Lower leg skin (tissue), 4 donors: Measurements from ENCODE around the gene CCL2. TPM values are rescaled to one million over a fixed set of nuclear protein-coding genes. Genes with fewer than 3 reads are reported as not detected.
"Not testable (repeated sequence)": the region's sequence is repeated elsewhere in the genome, so short reads cannot be mapped to it uniquely, and the experiment has no call there.

Source experiments
- DNase-seq, 2 donors: peaks; one replicate each; pipeline ENCODE4 v3.0.0-alpha.2; 2019; ENCODE audit warnings: low spot score in 2 of 2
- H3K4me3 ChIP-seq: fragments of 200-600 bp; sonication (generic); 2 replicates; pipeline ENCODE4 v1.5.1; 2017; ENCODE audit warnings: mild to moderate bottlenecking, low read depth; ENCODE audit not compliant: poor library complexity, severe bottlenecking
- CTCF ChIP-seq, 3 donors: fragments of 450-650 bp; IDR thresholded peaks; one replicate each; pipeline ENCODE4 v1.5.1; 2016; ENCODE audit warnings: antibody characterized with exemption in 3 of 3, mild to moderate bottlenecking in 3 of 3, moderate library complexity in 2 of 3
- POLR2A ChIP-seq, 2 donors: fragments of 450-650 bp; IDR thresholded peaks; one replicate each; pipeline ENCODE4 v1.6.1; 2016 to 2017; ENCODE audit warnings: antibody characterized with exemption in 2 of 2, mild to moderate bottlenecking in 1 of 2, moderate library complexity in 1 of 2
- WGBS, 2 donors: methylation state at CpG; one replicate each; pipeline ENCODE4 v1.1.5; 2018; 5-methylcytosine and 5-hydroxymethylcytosine counted together
- intact Hi-C: fragments of 100-400 bp; cut with DNase I; formaldehyde crosslinking; loops from one replicate; pipeline ENCODE4 v1.15.0; 2023; ENCODE audit warnings: low total_unique reads
- total RNA-seq, 4 donors: library from RNA; depleted of rRNA; stranded (reverse); fragments of >200 nt; gene quantifications; one replicate each; pipeline ENCODE4 v1.1.0, GENCODE V29; 2016

The CCL2 gene
- total RNA-seq, 4 donors from 2014 or later, result 1.8 to 13.1 (median 7.0) TPM

GRCh38 chr17:34226011-34226743 is 28.9 kb upstream of the CCL2 start:
- 46% methylated on average over 3 of the region's 3 CpGs for WGBS, 2 donors
- intact Hi-C loops, result no loop called here
- no peak for TF ChIP-seq POLR2A (IDR thresholded peaks at IDR 0.05)
- TF ChIP-seq CTCF (IDR thresholded peaks at IDR 0.05), result no peak
- H3K4me3 ChIP-seq, result no peak overlapping the region
- DNase-seq, result no peak

- intact Hi-C loops, result no loop called here
- TF ChIP-seq CTCF (IDR thresholded peaks at IDR 0.05), result no peak
- no peak for TF ChIP-seq POLR2A (IDR thresholded peaks at IDR 0.05)
- H3K4me3 ChIP-seq, result no peak overlapping the region
- no peak for DNase-seq
Measured at GRCh38 chr17:34226744-34227034, 28.4 kb upstream of the CCL2 start.

DNA sequence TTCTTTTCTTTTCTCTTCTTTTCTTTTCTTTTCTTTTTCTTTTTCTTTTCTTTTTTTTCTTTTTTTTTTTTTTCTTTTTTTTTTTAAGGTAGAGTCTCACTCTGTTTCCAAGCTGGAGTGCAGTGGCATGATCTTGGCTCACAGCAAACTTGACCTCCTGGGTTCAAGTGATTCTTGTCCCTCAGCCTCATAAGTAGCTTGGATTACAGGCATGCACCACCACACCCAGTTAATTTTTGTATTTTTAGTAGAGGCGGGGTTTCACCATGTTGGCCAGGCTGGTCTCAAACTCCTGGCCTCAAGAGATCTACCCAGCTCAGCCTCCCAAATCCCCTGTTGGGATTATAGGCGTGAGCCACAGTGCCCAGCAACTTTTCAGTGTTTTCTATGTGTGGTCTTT is 27.8 kb upstream of the CCL2 start:
- 66 to 82% methylated on average over 2 of the region's 2 CpGs for WGBS, 2 donors
- H3K4me3 ChIP-seq, intact Hi-C loops, DNase-seq: not testable (repeated sequence)

DNA sequence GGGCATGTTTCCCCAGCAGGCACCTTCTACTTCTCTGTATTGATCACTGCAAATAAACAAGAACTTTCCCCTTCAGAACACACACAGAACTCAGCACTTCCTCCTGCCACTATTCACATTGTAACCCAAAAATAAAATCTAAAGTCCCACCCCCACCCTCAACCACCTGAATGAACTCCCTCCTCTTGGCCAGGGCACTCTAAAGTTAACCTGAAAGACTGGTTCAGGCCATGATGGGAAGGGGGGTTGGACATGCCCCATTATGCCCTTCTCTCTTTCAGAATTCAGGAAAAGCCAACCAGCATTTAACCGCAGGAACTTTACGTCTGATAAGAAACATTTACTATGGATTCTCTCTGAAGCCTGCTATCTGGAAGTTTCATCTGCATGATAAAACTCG is 27.4 kb upstream of the CCL2 start:
- 46 to 61% methylated on average over 3 of the region's 3 CpGs for WGBS, 2 donors
- no peak for DNase-seq
- TF ChIP-seq CTCF (IDR thresholded peaks at IDR 0.05) (no peak), POLR2A (IDR thresholded peaks at IDR 0.05) (no peak)
- intact Hi-C loops, result no loop called here
- H3K4me3 ChIP-seq, result no peak overlapping the region

GRCh38 chr17:34228781-34229180 is 26.3 kb upstream of the CCL2 start:
- DNase-seq, result no peak
- H3K4me3 ChIP-seq, result no peak overlapping the region
- TF ChIP-seq POLR2A (IDR thresholded peaks at IDR 0.05) (no peak), CTCF (IDR thresholded peaks at IDR 0.05) (no peak)
- 61 to 64% methylated on average over 4 of the region's 4 CpGs for WGBS, 2 donors
- intact Hi-C loops, result no loop called here

GRCh38 chr17:34230342-34230741 is 24.7 kb upstream of the CCL2 start:
- no peak overlapping the region for H3K4me3 ChIP-seq
- TF ChIP-seq CTCF (IDR thresholded peaks at IDR 0.05), result no peak
- TF ChIP-seq POLR2A (IDR thresholded peaks at IDR 0.05), result no peak
- WGBS, 2 donors, result 79 to 81% methylated on average over 1 of the region's 1 CpG
- intact Hi-C loops, result no loop called here
- DNase-seq, result no peak
